ENCODE measurements around the gene IFT25. TPM values are rescaled to one million over a fixed set of nuclear protein-coding genes. Genes with fewer than 3 reads are reported as not detected.

The IFT25 gene
- total and polyA plus RNA-seq, 7 donors = 4.6 to 10.3 (median 5.4) TPM

- Histone ChIP-seq H3K27ac (no peak overlapping the region), H3K9me3 (no peaks in the 10 kb centered on the region), H3K36me3 (ENCODE audit: insufficient read depth in 1 of 2, low read depth in 1 of 2) (peaks cover 4 to 30% of the 10 kb centered on the region in 2 donors), H3K4me3 (no peak overlapping the region), H3K27me3 (ENCODE audit: insufficient read depth in 3 of 3, low read length in 2 of 3) (no peaks in the 10 kb centered on the region), H3K4me1 (no peaks in the 10 kb centered on the region)
- no peak for ATAC-seq
- 78 to 84% (median 83%) methylated on average over 2 of the region's 2 CpGs for WGBS, 3 donors
- intact Hi-C loops (cut with DNase I) = no loop called here
- no peak for DNase-seq
- no peak for TF ChIP-seq CTCF (IDR thresholded peaks at IDR 0.05)
These were observed 16.1 kb downstream of the IFT25 start for GRCh38 chr1:53929246-53929960.

- TF ChIP-seq CTCF (IDR thresholded peaks at IDR 0.05) = no peak
These were observed 18.1 kb downstream of the IFT25 start for GRCh38 chr1:53927376-53927881.

GRCh38 chr1:53919675-53920066 is 25.8 kb downstream of the IFT25 start:
- Histone ChIP-seq H3K36me3 (ENCODE audit: insufficient read depth in 1 of 2, low read depth in 1 of 2) (peaks cover 2 to 21% of the 10 kb centered on the region in 2 donors), H3K4me1 (no peaks in the 10 kb centered on the region), H3K9me3 (no peaks in the 10 kb centered on the region), H3K27me3 (ENCODE audit: insufficient read depth in 3 of 3, low read length in 2 of 3) (no peaks in the 10 kb centered on the region), H3K4me3 (no peak overlapping the region), H3K27ac (no peak overlapping the region)
- TF ChIP-seq CTCF (IDR thresholded peaks at IDR 0.05) = no peak
- 90 to 96% (median 91%) methylated on average over 3 of the region's 3 CpGs for WGBS, 3 donors
- intact Hi-C loops (cut with DNase I) = no loop called here
- ATAC-seq = no peak
- no peak for DNase-seq

More at GRCh38 chr1:53927376-53927881, 18.1 kb downstream of the IFT25 start:
- intact Hi-C loops (cut with DNase I) = no loop called here
- no peak for ATAC-seq
- Histone ChIP-seq H3K4me3 (no peak overlapping the region), H3K36me3 (ENCODE audit: insufficient read depth in 1 of 2, low read depth in 1 of 2) (peaks cover 4 to 46% of the 10 kb centered on the region in 2 donors), H3K27me3 (ENCODE audit: insufficient read depth in 3 of 3, low read length in 2 of 3) (no peaks in the 10 kb centered on the region), H3K9me3 (no peaks in the 10 kb centered on the region), H3K4me1 (no peaks in the 10 kb centered on the region), H3K27ac (no peak overlapping the region)
- WGBS, 3 donors = 93 to 99% (median 97%) methylated on average over 2 of the region's 2 CpGs
- DNase-seq = no peak

- peaks cover 2 to 15% of the 10 kb centered on the region in 2 donors for H3K36me3 ChIP-seq (ENCODE audit: insufficient read depth in 1 of 2, low read depth in 1 of 2)
- no peaks in the 10 kb centered on the region for H3K4me1 ChIP-seq
- WGBS, 3 donors = 81 to 86% (median 82%) methylated on average over 5 of the region's 5 CpGs
- H3K27ac ChIP-seq = no peak overlapping the region
- H3K27me3 ChIP-seq (ENCODE audit: insufficient read depth in 3 of 3, low read length in 2 of 3) = no peaks in the 10 kb centered on the region
- H3K4me3 ChIP-seq = no peak overlapping the region
- ATAC-seq = no peak
- intact Hi-C loops (cut with DNase I) = no loop called here
- no peak for DNase-seq
- no peak for TF ChIP-seq CTCF (IDR thresholded peaks at IDR 0.05)
- no peaks in the 10 kb centered on the region for H3K9me3 ChIP-seq
These were observed 27.2 kb downstream of the IFT25 start for GRCh38 chr1:53918343-53918742.

All from psoas muscle (tissue), 8 donors.